Measurements from ENCODE around the gene SHANK1.
A peak's percentile ranks its signal among the peaks of the same experiment; 100 is the strongest.

The SHANK1 gene

DNA sequence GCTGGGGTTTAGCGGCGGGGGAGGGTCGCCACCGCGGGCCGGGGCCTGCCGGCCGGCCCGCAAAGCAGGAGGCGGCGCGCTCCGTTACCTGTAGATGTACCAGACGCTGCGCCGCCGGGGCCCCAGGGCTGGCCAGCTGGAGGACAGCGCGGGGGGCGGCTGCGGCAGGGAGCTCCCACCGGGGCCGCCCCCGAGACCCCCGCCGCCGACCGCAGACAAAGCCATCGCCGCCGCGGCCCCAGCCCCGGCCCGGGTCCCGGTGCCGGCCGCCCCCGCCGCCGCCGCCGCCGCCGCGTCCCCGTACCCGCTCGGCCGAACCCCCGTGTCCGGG, 24.8 kb downstream of the SHANK1 start:
- DNase-seq = no peak
- Mint-ChIP-seq H3K9me3 (no peaks in the 10 kb centered on the region), H3K36me3 (ENCODE audit: low read depth) (no peaks in the 10 kb centered on the region), H3K4me1 (ENCODE audit: low read depth) (peaks cover 2% of the 10 kb centered on the region), H3K4me3 (no peak overlapping the region), H3K27ac (no peak overlapping the region), H3K27me3 (peaks cover 82% of the 10 kb centered on the region)

DNA sequence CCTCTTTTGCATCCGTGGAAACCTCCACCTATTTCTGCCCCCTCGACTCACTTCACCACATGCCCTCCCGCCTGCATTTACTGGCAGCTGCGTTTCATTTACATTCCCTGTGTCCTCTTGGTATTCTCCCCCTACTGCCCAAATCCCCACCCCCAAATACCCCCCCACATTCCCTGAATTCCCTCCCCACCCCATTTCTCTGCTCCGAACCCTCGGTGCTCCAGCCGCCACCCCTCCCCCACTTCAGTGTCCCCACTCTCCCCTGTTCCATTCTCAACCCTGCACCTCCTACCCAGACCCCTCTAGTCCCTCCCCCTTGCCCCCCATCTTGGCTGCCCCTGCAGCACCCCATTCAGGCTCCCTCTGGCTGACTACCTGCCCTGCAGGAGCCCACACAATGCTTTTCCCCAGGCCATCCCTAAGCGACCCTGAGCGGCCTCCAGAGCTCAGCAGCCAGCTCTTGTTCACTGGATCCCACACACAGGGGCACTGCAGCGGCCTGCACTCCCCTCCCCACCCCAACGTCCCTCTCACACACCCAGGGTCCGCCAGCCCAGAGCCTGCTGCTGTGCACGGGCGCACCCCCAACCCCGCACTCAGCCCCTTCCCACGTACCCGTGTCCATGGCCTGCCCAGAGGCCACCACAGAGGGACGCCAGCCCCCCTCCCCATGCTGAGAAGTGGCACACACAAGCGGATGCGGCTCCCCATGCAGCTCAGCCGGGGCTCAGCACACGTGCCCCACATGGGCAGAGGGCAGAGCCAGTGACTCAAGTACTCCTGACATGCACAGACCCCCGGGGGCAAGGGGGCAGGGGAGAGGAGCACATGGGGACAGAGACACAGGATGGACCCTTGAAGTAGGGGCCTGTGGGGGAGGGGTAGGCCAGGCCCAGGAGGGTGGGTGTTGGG, 26.3 kb downstream of the SHANK1 start:
- Mint-ChIP-seq H3K9me3 (no peaks in the 10 kb centered on the region), H3K36me3 (ENCODE audit: low read depth) (no peaks in the 10 kb centered on the region), H3K27ac (no peak overlapping the region), H3K4me3 (no peak overlapping the region), H3K27me3 (peaks cover 79% of the 10 kb centered on the region), H3K4me1 (ENCODE audit: low read depth) (peaks cover 2% of the 10 kb centered on the region)
- DNase-seq = no peak

- Mint-ChIP-seq H3K36me3 (ENCODE audit: low read depth) (no peaks in the 10 kb centered on the region), H3K9me3 (no peaks in the 10 kb centered on the region), H3K4me1 (ENCODE audit: low read depth) (peaks cover 2% of the 10 kb centered on the region), H3K27me3 (peaks cover 68% of the 10 kb centered on the region), H3K4me3 (no peak overlapping the region), H3K27ac (no peak overlapping the region)
- no peak for DNase-seq
Observed at GRCh38 chr19:50690439-50690838, 29.2 kb downstream of the SHANK1 start.

- no peak for DNase-seq
Observed at GRCh38 chr19:50688766-50689165, 30.8 kb downstream of the SHANK1 start.

DNA sequence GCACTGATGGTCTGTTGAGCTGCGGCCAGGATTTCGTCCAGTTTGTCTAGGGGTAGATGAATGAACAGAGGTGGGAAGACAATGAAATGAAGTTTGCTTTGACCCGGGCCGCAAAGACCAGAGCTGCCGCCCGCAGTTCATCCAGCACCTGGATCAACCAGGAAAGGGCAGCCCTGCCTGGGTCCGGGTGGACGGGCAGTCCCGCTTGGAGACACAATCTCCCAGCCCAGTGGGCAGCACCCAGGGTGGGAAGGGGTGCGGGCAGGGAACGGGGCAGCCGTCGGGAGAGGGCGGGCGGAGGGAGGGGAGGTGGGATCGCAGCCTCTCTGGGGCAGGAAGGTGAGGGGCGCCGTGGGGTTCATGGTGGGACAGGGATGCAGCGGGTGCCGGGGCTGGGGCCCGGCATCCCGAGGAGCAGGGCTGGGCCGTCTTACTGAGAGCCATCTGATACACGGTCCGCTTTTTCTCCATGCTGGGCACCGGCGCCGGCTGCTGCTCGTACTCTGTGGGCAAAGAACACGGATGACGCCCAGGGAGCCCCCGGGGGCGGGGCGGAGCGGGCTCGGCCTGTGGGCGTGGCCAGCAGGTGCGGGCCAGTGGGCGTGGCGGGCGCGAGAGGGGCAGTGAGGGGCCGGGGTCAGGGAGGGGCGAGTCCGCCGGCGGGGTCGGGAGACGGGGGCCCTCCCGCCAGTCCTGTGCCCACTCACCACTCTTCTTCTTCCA, 33.1 kb downstream of the SHANK1 start:
- H3K27me3 Mint-ChIP-seq = peaks cover 61% of the 10 kb centered on the region

More at GRCh38 chr19:50688766-50689165, 30.8 kb downstream of the SHANK1 start:
- Mint-ChIP-seq H3K4me1 (ENCODE audit: low read depth) (no peaks in the 10 kb centered on the region), H3K4me3 (no peak overlapping the region), H3K27ac (no peak overlapping the region), H3K9me3 (no peaks in the 10 kb centered on the region), H3K27me3 (peaks cover 73% of the 10 kb centered on the region), H3K36me3 (ENCODE audit: low read depth) (no peaks in the 10 kb centered on the region)

GRCh38 chr19:50679177-50680125, 40.2 kb downstream of the SHANK1 start:
- Mint-ChIP-seq H3K4me1 (ENCODE audit: low read depth) (peaks cover 4% of the 10 kb centered on the region), H3K27ac (no peak overlapping the region), H3K4me3 (no peak overlapping the region), H3K9me3 (no peaks in the 10 kb centered on the region), H3K36me3 (ENCODE audit: low read depth) (no peaks in the 10 kb centered on the region), H3K27me3 (peaks cover 61% of the 10 kb centered on the region)
- peak; percentile 86 for DNase-seq

More for the DNA sequence above, 33.1 kb downstream of the SHANK1 start:
- Mint-ChIP-seq H3K36me3 (ENCODE audit: low read depth) (no peaks in the 10 kb centered on the region), H3K4me3 (no peak overlapping the region), H3K9me3 (no peaks in the 10 kb centered on the region), H3K27ac (no peak overlapping the region), H3K4me1 (ENCODE audit: low read depth) (no peaks in the 10 kb centered on the region)
- DNase-seq = no peak

DNA sequence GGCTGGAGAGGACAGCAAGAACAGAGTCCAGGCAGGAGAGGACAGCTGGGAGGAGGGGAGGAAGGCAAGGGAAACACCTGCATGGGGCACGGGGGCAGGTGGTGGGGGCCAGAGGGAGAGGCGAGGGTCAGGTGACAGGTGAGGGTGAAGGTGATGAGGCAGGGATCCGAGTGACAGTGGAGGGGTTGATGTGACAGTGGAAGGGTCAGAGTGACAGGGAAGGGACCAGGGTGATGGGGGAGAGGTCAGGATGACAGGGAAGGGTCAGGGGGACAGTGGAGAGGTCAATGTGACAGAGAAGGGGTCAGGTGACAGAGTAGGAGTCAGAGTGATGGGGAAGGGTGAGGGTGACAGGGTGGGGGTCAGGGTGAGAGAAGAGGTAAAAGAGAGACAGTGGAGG, 41.3 kb downstream of the SHANK1 start:
- Mint-ChIP-seq H3K9me3 (no peaks in the 10 kb centered on the region), H3K4me1 (ENCODE audit: low read depth) (peaks cover 4% of the 10 kb centered on the region), H3K27me3 (peaks cover 65% of the 10 kb centered on the region), H3K36me3 (ENCODE audit: low read depth) (no peaks in the 10 kb centered on the region), H3K4me3 (no peak overlapping the region), H3K27ac (no peak overlapping the region)
- DNase-seq = no peak

DNA sequence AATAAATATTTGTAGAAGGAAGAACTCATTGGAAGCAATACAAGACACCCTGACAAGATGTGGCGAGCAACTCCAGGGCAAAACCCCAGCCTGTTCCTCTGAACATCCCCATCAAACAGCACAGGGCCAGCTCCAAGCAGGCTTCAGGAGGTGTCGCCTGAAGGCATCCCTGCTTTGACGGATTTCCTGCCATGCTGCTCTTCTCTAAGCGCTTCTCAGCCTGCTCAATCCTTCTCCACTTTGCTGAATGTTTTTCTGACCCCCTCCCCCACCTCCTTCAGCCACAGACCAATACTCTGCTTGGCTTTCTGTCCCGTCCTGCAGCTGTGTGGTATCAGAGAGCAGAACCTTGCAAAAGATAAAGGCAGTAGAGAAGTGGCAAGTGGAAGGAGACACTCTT, 42.0 kb downstream of the SHANK1 start:
- Mint-ChIP-seq H3K36me3 (ENCODE audit: low read depth) (no peaks in the 10 kb centered on the region), H3K4me1 (ENCODE audit: low read depth) (peaks cover 4% of the 10 kb centered on the region), H3K27ac (no peak overlapping the region), H3K27me3 (peaks cover 71% of the 10 kb centered on the region), H3K9me3 (no peaks in the 10 kb centered on the region), H3K4me3 (no peak overlapping the region)
- no peak for DNase-seq

- H3K27ac Mint-ChIP-seq = no peak overlapping the region
- no peaks in the 10 kb centered on the region for H3K36me3 Mint-ChIP-seq (ENCODE audit: low read depth)
- H3K27me3 Mint-ChIP-seq = peaks cover 72% of the 10 kb centered on the region
- H3K4me3 Mint-ChIP-seq = no peak overlapping the region
- peaks cover 4% of the 10 kb centered on the region for H3K4me1 Mint-ChIP-seq (ENCODE audit: low read depth)
- DNase-seq = no peak
- H3K9me3 Mint-ChIP-seq = no peaks in the 10 kb centered on the region
Observed at GRCh38 chr19:50676625-50677197, 42.9 kb downstream of the SHANK1 start.

DNA sequence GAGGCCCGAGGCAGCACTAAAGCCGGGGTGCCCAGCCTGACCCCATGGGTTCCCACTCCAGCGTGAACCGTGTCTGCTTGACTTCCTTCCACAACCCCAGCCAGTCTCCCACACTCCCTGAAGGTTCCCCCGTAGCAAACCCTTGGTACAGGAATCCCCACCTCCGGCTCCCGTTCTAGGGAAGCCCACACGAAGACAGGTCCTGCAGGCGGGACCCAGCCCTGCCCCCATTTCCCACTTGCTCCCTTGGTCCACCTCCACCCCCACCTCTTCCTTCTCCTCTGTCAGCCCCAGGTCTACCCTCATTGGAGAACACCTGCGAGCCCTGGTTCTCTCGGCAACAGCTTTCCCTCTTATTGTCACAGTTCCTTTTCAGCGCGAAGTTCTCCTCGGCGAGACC, 46.5 kb downstream of the SHANK1 start:
- Mint-ChIP-seq H3K27ac (no peak overlapping the region), H3K4me1 (ENCODE audit: low read depth) (no peaks in the 10 kb centered on the region), H3K4me3 (no peak overlapping the region), H3K36me3 (ENCODE audit: low read depth) (no peaks in the 10 kb centered on the region), H3K27me3 (peaks cover 71% of the 10 kb centered on the region), H3K9me3 (no peaks in the 10 kb centered on the region)
- no peak for DNase-seq

DNA sequence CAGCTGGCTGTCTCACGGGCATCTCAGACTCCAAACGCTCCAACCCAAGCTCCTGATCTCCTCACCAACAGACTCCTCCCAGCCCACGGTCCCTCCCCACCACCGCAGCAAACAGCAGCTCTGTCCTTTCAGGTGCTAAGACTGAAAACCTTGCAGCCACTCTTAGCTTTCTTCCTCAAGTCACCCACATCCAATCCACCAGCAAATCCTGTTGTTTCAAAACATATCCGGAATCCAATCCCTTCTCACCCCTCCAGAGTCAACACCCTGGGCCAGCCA, 49.6 kb downstream of the SHANK1 start:
- Mint-ChIP-seq H3K9me3 (no peaks in the 10 kb centered on the region), H3K4me3 (no peak overlapping the region), H3K36me3 (ENCODE audit: low read depth) (no peaks in the 10 kb centered on the region), H3K27me3 (peaks cover 59% of the 10 kb centered on the region), H3K4me1 (ENCODE audit: low read depth) (no peaks in the 10 kb centered on the region), H3K27ac (no peak overlapping the region)
- no peak for DNase-seq

GRCh38 chr19:50669302-50670101, 50.1 kb downstream of the SHANK1 start:
- H3K4me1 Mint-ChIP-seq (ENCODE audit: low read depth) = no peaks in the 10 kb centered on the region
- no peak overlapping the region for H3K4me3 Mint-ChIP-seq
- peaks cover 62% of the 10 kb centered on the region for H3K27me3 Mint-ChIP-seq
- no peaks in the 10 kb centered on the region for H3K9me3 Mint-ChIP-seq
- no peaks in the 10 kb centered on the region for H3K36me3 Mint-ChIP-seq (ENCODE audit: low read depth)
- no peak overlapping the region for H3K27ac Mint-ChIP-seq
- DNase-seq = peak; percentile 61

- H3K36me3 Mint-ChIP-seq (ENCODE audit: low read depth) = no peaks in the 10 kb centered on the region
- H3K4me1 Mint-ChIP-seq (ENCODE audit: low read depth) = no peaks in the 10 kb centered on the region
- no peak overlapping the region for H3K4me3 Mint-ChIP-seq
- peaks cover 62% of the 10 kb centered on the region for H3K27me3 Mint-ChIP-seq
- no peaks in the 10 kb centered on the region for H3K9me3 Mint-ChIP-seq
- no peak overlapping the region for H3K27ac Mint-ChIP-seq
- DNase-seq = no peak
Observed at GRCh38 chr19:50668879-50669278, 50.7 kb downstream of the SHANK1 start.

DNA sequence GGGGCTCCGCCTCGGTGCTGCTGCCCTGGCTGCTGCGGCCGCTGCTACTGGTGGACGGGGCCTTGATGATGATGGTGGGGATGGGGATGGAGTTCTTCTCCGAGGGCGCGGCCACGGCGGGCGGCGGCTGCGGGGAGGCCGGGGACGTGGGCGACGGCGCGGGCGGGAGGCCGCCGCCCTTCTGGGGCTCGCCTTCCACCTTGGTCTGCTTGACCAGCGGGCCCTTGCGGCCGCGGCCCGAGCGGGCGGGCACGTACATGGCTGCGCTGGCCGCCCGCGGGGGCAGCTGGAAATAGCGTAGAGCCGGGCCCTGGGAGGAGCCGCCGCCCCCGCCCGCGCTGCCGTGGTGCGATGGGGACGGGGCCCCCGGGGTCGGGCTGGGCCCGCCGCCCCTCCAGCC, 51.2 kb downstream of the SHANK1 start:
- no peak for DNase-seq
- no peaks in the 10 kb centered on the region for H3K9me3 Mint-ChIP-seq
- H3K4me1 Mint-ChIP-seq (ENCODE audit: low read depth) = no peaks in the 10 kb centered on the region
- H3K4me3 Mint-ChIP-seq = no peak overlapping the region
- H3K27ac Mint-ChIP-seq = no peak overlapping the region
- peaks cover 60% of the 10 kb centered on the region for H3K27me3 Mint-ChIP-seq
- no peaks in the 10 kb centered on the region for H3K36me3 Mint-ChIP-seq (ENCODE audit: low read depth)
